GM12874 (cell line): Measurements from ENCODE around the gene BOD1L1.

ENCODE experiments used
- CTCF ChIP-seq: IDR thresholded peaks from 2 replicates; pipeline ENCODE4 v1.5.1; 2011; ENCODE audit warnings: low read depth, mild to moderate bottlenecking, control low read depth, low read length, moderate library complexity; ENCODE audit not compliant: insufficient read depth

The BOD1L1 gene

DNA sequence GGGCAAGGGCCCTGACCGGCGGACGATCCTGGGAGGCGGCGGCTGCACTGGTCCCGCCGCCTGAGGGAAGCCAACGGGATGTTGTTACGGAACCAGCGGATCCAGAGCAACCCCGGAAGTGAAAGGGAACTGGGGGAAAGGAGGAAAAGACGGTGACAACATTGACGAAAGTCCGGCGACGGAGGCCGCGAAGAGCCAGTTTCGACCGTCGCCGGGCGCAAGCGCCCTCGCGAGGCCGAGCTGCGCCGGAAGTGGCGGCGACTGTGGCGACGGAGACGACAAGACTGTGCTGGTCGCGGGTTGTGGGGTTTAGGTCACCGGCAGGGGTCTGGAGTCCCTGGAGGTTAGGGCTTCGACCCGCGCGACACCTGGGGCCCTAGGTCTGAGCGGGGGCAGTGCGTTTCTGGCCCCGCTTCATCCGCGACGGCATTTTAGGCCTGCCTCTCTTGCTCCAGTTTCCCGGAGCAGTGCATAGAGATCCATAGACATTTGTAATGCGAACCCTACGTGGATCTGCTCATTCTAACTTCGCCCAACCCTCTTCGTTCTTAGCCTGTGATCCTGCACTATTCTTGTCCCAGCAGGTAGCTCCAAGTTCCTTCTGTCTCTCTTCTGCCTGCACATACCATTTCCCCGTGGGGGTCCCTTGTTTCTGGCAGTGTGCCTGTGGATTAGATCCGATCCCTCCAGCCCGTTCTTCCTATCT lies at the start of gene BOD1L1:
Gene BOD1L1, minus strand, starts transcription at position 120 of the 706 bp plus-strand sequence. CDS start 138 bp downstream, outside the sequence.
- peak; percentile 58 for TF ChIP-seq CTCF

GRCh38 chr4:13674971-13675370 lies 47.4 kb upstream of the BOD1L1 start:
- TF ChIP-seq CTCF, result no peak

DNA sequence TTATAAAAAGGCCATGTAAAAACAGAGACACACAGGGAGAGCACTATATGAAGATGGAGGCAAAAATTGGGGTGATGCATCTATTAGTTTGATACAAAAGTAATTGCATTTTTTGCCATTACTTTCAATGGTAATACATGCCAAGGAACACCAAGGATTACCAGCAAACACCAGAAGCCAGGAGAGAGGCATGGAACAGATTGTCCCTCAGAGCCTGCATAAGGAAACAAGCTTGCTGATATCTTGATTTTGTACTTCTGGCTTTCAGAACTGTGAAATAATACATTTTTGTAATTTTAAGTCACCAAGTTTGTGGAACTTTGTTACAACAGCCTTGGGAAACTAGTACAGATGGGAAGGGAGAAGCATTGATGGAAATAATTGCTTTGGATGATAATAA lies 45.6 kb upstream of the BOD1L1 start:
- no peak for TF ChIP-seq CTCF

- TF ChIP-seq CTCF, result no peak
These were observed 43.1 kb upstream of the BOD1L1 start for GRCh38 chr4:13670456-13671160.

DNA sequence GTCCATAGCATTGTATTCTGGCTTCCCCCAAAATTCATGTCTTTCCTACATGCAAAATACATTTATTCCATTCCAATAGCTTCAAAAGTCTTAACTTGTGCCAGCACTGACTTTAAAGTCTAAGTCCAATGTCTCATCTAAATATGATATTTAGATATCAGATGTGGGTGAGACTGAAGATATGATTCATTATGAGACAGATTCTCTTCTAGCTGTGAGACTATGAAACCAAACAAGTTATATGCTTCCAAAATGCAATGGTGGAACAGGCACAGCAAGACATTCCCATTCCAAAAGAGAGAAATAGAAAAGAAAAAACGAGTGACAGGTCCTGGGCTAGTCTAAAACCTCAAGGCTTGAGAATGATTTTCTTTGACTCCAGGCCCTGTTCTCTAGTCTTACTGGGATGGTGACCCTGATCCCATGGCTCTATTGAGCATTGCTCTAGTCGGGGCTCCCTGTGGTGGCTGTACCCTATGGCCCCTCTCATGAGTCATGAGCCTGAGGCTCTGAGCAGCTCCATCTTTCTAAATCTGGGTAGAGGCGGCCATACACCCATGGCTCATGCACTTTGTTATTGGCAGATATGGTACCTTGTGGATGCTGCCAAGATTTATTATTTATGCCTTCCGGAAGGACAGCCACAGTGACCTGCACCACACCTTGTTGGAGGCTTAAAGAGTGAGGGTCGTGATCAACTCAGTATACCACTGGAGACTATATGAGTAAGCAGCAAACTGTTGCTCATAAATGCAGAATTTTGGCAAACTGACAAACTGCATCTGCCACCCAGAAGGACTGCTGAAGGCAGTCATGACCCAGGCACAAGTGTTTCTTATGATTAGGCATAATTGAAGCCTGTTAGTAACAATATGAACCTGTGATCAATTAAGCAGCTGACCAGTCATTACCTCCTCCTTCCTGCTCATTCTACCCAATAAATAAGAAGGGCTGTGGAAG lies 38.5 kb upstream of the BOD1L1 start:
- TF ChIP-seq CTCF, result no peak

DNA sequence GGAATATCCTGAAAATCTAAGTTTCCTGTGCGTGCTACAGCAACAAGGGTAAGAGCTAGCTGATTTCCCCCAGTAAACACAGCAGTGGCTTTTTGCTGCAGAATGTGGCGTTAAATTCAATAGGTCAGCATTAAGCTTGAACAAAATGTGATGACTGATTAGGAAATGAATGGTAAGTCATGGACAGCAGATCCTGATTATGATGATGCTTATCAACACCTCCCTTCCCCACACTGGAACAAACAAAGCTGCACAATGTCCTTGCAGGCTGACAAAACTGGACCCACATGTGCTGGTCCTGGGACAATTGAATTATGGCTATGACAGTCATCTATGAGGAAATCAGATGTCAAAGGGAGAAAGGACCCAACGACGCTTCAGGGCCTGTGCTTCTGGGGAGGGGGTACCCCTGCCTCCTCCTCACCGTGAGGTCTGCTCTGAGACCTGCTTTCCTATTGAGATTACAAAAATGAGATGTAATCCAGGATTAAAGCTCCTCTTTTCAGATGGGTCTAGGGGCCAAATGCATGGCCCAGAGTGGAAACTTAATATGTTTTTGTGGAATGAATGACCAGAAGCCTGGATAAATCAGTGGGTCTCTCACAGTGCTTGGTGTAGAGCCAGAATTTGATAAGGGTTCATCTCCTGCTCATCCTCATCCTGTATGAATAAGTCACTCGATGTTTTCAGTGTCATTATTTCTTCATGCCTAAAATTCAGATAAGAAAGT lies 32.0 kb upstream of the BOD1L1 start:
- TF ChIP-seq CTCF, result no peak
